CD8-positive, alpha-beta memory T cell (primary cell): ENCODE measurements around the gene KLC4. TPM values are rescaled to one million over a fixed set of nuclear protein-coding genes. Genes with fewer than 3 reads are reported as not detected.
"Not testable (repeated sequence)": the region's sequence is repeated elsewhere in the genome, so short reads cannot be mapped to it uniquely, and the experiment has no call there.

Experiments used
- CTCF ChIA-PET: fragments of 350-600 bp; sonication (Branson Sonifier 250); formaldehyde crosslinking; loops from one replicate; lab custom pipeline; 2021; ENCODE audit warnings: antibody characterized with exemption; lab: Charles Lee
- POLR2A ChIA-PET: fragments of 350-600 bp; sonication (Branson Sonifier 250); formaldehyde crosslinking; loops from one replicate; lab custom pipeline; 2021; ENCODE audit warnings: antibody characterized with exemption; lab: Charles Lee
- DNase-seq, 5 donors: peaks; one replicate each; pipeline versions ENCODE4 v3.0.0 to v3.0.0-alpha.2; 2020 to 2022; ENCODE audit warnings: mixed read lengths in 1 of 5
- H3K27ac ChIP-seq: one replicate; pipeline ENCODE4 v1.7.0; 2013; ENCODE audit warnings: low read depth, mild to moderate bottlenecking, low read length, moderate library complexity
- H3K27me3 ChIP-seq: 2 replicates; pipeline ENCODE4 v1.7.0; 2013; ENCODE audit warnings: low read length, mild to moderate bottlenecking; ENCODE audit not compliant: insufficient read depth, poor library complexity, severe bottlenecking
- H3K36me3 ChIP-seq: 2 replicates; pipeline ENCODE4 v1.7.0; 2013; ENCODE audit warnings: mild to moderate bottlenecking, low read length, moderate library complexity; ENCODE audit not compliant: insufficient read depth
- H3K4me1 ChIP-seq: 2 replicates; pipeline ENCODE4 v1.7.0; 2013; ENCODE audit warnings: mild to moderate bottlenecking, low read length, moderate library complexity; ENCODE audit not compliant: insufficient read depth
- H3K4me3 ChIP-seq: 2 replicates; pipeline ENCODE4 v1.7.0; 2013; ENCODE audit warnings: mild to moderate bottlenecking, low read length
- H3K9me3 ChIP-seq: 2 replicates; pipeline ENCODE4 v1.7.0; 2013; ENCODE audit warnings: mild to moderate bottlenecking, low read length
- H3K27ac Mint-ChIP-seq, 8 donors: one replicate each; pipeline ENCODE4 v1.8.0; 2020 to 2021; ENCODE audit warnings: mixed read lengths in 8 of 8, mild to moderate bottlenecking in 6 of 8, inconsistent platforms in 3 of 8, moderate library complexity in 3 of 8
- H3K27me3 Mint-ChIP-seq, 2 donors: one replicate each; pipeline ENCODE4 v1.8.0; 2020 to 2021; ENCODE audit warnings: mixed read lengths in 2 of 2, mild to moderate bottlenecking in 1 of 2, moderate library complexity in 1 of 2
- H3K36me3 Mint-ChIP-seq, 3 donors: one replicate each; pipeline ENCODE4 v1.8.0; 2020 to 2021; ENCODE audit warnings: mixed read lengths in 3 of 3, inconsistent platforms in 1 of 3, mild to moderate bottlenecking in 1 of 3
- H3K4me1 Mint-ChIP-seq, 3 donors: one replicate each; pipeline ENCODE4 v1.8.0; 2020 to 2021; ENCODE audit warnings: mixed read lengths in 3 of 3, inconsistent platforms in 1 of 3, mild to moderate bottlenecking in 1 of 3
- H3K4me3 Mint-ChIP-seq, 7 donors: one replicate each; pipeline ENCODE4 v1.8.0; 2020 to 2021; ENCODE audit warnings: mixed read lengths in 7 of 7, mild to moderate bottlenecking in 6 of 7, moderate library complexity in 4 of 7, inconsistent platforms in 2 of 7
- H3K9me3 Mint-ChIP-seq, 5 donors: one replicate each; pipeline ENCODE4 v1.8.0; 2020 to 2022; ENCODE audit warnings: mixed read lengths in 5 of 5, mild to moderate bottlenecking in 3 of 5, moderate library complexity in 2 of 5, inconsistent platforms in 1 of 5
- polyA plus RNA-seq: library from polyadenylated mRNA; unstranded; fragments of 300-500 nt; fragmentation: Illumina TruSeq; gene quantifications from one replicate; pipeline ENCODE4 v1.2.3, GENCODE V29; 2021
- total RNA-seq, 2 experiments: library from RNA; stranded (reverse); gene quantifications; one replicate each; pipeline ENCODE4 v1.2.3, GENCODE V29; 2021

Gene KLC4
- total and polyA plus RNA-seq, 3 experiments from 2014 or later: 11.1 to 12.3 (median 11.6) TPM

DNA sequence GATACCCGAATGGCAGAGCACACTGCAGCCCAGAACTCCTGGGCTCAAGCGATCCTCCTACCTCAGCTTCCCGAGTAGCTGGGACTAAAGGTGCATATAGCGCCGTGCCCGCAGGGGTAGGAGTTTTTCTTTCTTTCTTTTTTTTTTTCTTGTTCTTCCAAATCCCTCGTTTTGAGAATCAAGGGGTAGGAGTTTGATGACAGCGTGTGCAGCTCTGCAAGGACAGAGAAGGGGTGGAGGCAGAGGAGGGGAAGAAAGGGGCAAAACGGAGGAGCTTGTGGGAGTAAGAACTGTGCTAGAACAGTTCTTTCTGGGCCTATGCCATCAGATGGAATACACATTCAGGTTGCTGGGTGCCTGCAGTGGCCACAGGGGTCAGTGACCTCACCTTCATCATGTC lies 22.7 kb upstream of the KLC4 start:
- no peaks in the 10 kb centered on the region for H3K9me3 Mint-ChIP-seq
- ChIA-PET CTCF (no interaction called here), POLR2A (no interaction called here)
- H3K4me3 Mint-ChIP-seq: no peak overlapping the region
- H3K4me1 Mint-ChIP-seq: peaks cover 0 to 3% (median 0%) of the 10 kb centered on the region in 3 donors
- Histone ChIP-seq H3K9me3 (no peaks in the 10 kb centered on the region), H3K4me1 (no peaks in the 10 kb centered on the region), H3K4me3 (no peak overlapping the region), H3K36me3 (peaks cover 4% of the 10 kb centered on the region), H3K27me3 (no peaks in the 10 kb centered on the region), H3K27ac (no peak overlapping the region)
- no peaks in the 10 kb centered on the region for H3K27me3 Mint-ChIP-seq
- peak overlapping the region in 1 of 8 donors; percentile 74 for H3K27ac Mint-ChIP-seq
- no peak for DNase-seq
- peaks cover 0 to 76% (median 4%) of the 10 kb centered on the region in 3 donors for H3K36me3 Mint-ChIP-seq

DNA sequence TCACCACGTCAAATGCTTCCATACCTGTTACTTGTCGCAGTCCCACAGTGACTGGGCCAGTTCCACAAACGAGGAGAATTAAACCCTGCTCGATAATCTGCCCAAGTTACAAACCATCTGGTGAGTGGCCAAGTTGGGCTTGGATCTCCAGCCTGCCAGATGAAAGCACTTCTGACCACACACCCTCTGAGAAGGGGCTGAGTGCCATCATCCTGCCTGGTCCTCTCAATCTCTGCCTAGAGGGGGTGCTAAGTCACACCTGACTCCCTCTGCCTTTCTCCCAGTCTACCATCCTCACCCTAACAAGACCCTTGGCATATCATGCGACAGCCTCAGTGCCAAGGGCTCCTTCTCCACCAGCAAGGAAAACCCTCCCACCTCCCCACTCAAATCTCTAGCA lies 22.2 kb upstream of the KLC4 start:
- Histone ChIP-seq H3K4me3 (no peak overlapping the region), H3K9me3 (no peaks in the 10 kb centered on the region), H3K27me3 (no peaks in the 10 kb centered on the region), H3K4me1 (no peaks in the 10 kb centered on the region), H3K36me3 (no peaks in the 10 kb centered on the region), H3K27ac (no peak overlapping the region)
- no peaks in the 10 kb centered on the region for H3K27me3 Mint-ChIP-seq
- ChIA-PET POLR2A (no interaction called here), CTCF (no interaction called here)
- H3K4me3 Mint-ChIP-seq: no peak overlapping the region
- no peaks in the 10 kb centered on the region for H3K9me3 Mint-ChIP-seq
- H3K4me1 Mint-ChIP-seq: no peaks in the 10 kb centered on the region
- peaks cover 0 to 73% (median 4%) of the 10 kb centered on the region in 3 donors for H3K36me3 Mint-ChIP-seq
- H3K27ac Mint-ChIP-seq: peak overlapping the region in 2 of 8 donors; percentile 43 to 81
- DNase-seq: no peak

DNA sequence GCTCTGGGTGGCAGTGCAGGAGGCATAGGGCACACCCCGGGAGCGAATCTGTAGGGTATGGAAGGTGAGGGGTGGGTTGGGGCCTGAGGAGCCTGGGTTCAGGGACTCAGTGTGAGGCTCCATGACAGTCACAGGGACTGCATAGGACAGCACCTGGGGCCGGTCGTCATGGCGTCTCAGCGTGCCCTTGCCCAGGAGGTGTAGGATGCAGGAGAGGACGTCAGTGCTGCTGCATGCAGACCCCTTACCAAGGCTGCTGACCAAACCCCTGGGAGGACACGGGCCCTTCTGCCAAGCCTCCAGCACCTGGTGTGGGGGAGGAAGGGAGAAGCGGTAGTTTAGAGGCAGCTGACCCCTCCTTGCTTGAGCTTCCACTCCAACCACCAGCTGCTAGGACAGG lies 21.7 kb upstream of the KLC4 start:
- CTCF ChIA-PET: no interaction called here
- no peaks in the 10 kb centered on the region for H3K36me3 ChIP-seq

DNA sequence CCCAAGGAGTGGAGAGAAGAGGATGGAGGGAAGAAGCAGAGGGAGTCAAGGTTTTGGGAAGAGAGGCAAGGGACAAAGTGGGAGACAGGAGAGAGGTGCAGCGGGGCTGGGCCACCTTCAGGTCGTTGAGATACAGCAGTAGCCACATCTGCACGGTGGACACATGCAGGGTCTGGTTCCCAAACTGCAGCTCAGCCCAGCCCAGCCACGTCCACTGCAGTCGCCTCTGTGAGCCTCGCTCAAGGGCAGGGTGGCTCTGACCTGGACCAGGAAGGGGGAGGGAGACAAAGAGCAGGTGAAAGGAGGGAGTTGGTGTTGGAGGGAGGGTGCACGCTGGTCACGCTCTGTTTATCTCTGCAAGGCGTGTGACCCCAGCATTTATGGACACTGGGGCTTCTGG lies 20.7 kb upstream of the KLC4 start:
- Mint-ChIP-seq H3K27me3 (no peaks in the 10 kb centered on the region), H3K27ac (peak overlapping the region in 3 of 8 donors; percentile 46 to 88 (median 56)), H3K4me1 (no peaks in the 10 kb centered on the region), H3K4me3 (no peak overlapping the region), H3K9me3 (no peaks in the 10 kb centered on the region), H3K36me3 (peaks cover 0 to 75% (median 7%) of the 10 kb centered on the region in 3 donors)
- CTCF ChIA-PET: no interaction called here
- Histone ChIP-seq H3K27ac (no peak overlapping the region), H3K36me3 (no peaks in the 10 kb centered on the region), H3K4me1 (no peaks in the 10 kb centered on the region), H3K9me3 (no peaks in the 10 kb centered on the region), H3K27me3 (no peaks in the 10 kb centered on the region), H3K4me3 (no peak overlapping the region)
- no peak for DNase-seq
- POLR2A ChIA-PET: no interaction called here

More for the DNA sequence above, 21.7 kb upstream of the KLC4 start:
- no peak for DNase-seq
- Mint-ChIP-seq H3K36me3 (peaks cover 0 to 72% (median 7%) of the 10 kb centered on the region in 3 donors), H3K27ac (peak overlapping the region in 2 of 8 donors; percentile 56 to 81), H3K27me3 (no peaks in the 10 kb centered on the region), H3K4me1 (no peaks in the 10 kb centered on the region), H3K9me3 (no peaks in the 10 kb centered on the region), H3K4me3 (no peak overlapping the region)
- POLR2A ChIA-PET: interaction anchor here (0.6 kb wide), 1 partner anchor 108 kb away, joined by 4 read pairs; the partner anchor contains the start of gene CNPY3
- no peaks in the 10 kb centered on the region for H3K9me3 ChIP-seq
- H3K27ac ChIP-seq: no peak overlapping the region
- no peak overlapping the region for H3K4me3 ChIP-seq
- H3K27me3 ChIP-seq: no peaks in the 10 kb centered on the region
- no peaks in the 10 kb centered on the region for H3K4me1 ChIP-seq

DNA sequence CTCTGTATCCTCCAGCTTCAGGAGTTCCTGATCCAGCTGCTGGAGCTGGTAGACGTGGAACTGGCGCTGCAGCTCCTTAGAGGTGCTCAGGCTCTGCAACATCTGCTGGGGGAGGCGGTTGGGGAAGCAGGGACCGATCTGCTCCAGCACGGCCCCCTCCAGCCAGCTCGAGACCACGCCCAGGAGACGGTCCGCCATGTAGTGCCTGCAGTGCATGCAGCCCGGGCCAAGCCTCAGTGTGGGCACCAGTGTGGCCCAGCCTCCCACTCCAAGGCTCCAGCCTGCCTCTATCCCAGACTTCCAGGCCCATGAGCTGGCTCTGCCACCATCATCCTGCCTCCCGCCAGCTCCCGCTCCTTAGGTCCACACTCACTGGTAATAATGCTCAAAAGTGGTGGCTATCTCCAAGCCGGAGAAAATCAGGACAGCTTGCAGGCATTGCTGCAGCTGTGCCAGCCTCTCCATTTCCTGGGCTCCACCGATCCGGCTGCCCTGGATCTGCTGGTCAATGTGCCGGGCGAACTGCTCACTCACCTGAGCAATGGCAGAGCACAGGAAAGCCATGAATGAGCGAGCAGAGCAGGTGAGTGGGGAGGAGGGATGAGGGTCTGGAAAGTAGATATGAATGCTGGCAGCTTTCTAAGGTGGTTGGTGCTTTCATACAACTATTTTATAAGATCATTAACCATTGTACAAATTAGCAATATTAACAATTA lies 18.7 kb upstream of the KLC4 start:
- H3K4me1 ChIP-seq: no peaks in the 10 kb centered on the region
- H3K4me3 ChIP-seq: no peak overlapping the region
- no peak overlapping the region for H3K4me3 Mint-ChIP-seq
- no peaks in the 10 kb centered on the region for H3K9me3 Mint-ChIP-seq
- no peaks in the 10 kb centered on the region for H3K9me3 ChIP-seq
- H3K36me3 ChIP-seq: no peaks in the 10 kb centered on the region
- peak overlapping the region in 2 of 8 donors; percentile 14 to 28 for H3K27ac Mint-ChIP-seq
- DNase-seq: no peak
- H3K27me3 Mint-ChIP-seq: no peaks in the 10 kb centered on the region
- no peaks in the 10 kb centered on the region for H3K4me1 Mint-ChIP-seq
- H3K27ac ChIP-seq: no peak overlapping the region
- ChIA-PET CTCF (interaction anchor here (1.1 kb wide), 1 partner anchor 103 kb away, joined by 3 read pairs; no protein-coding TSS in a partner anchor), POLR2A (interaction anchor here (1.0 kb wide), 1 partner anchor 112 kb away, joined by 3 read pairs; no protein-coding TSS in a partner anchor)
- no peaks in the 10 kb centered on the region for H3K27me3 ChIP-seq
- H3K36me3 Mint-ChIP-seq: peaks cover 0 to 79% (median 7%) of the 10 kb centered on the region in 3 donors

DNA sequence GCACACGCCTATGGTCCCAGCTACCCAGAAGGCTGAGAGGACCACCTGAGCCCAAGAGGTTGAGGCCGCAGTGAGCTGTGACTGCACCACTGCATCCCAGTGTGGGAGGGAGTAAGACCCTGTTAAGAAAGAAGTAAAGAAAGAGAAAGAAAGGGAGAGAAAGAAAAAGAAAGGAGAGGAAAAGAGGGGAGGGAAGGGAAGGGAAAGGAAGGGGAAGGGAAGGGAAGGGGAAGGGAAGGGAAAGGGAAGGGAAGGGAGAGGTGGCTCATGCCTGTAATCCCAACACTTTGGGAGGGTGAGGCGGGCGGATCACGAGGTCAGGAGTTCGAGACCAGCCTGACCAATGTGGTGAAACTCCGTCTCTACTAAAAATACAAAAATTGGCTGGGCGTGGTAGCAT lies 18.0 kb upstream of the KLC4 start:
- H3K4me1 Mint-ChIP-seq, POLR2A ChIA-PET, H3K27ac ChIP-seq, H3K4me3 Mint-ChIP-seq, H3K36me3 ChIP-seq, H3K9me3 Mint-ChIP-seq, H3K4me1 ChIP-seq, H3K9me3 ChIP-seq, H3K4me3 ChIP-seq, H3K27me3 ChIP-seq, H3K27me3 Mint-ChIP-seq, DNase-seq: not testable (repeated sequence)
- Mint-ChIP-seq H3K27ac (peak overlapping the region in 1 of 8 donors; percentile 68), H3K36me3 (peaks cover 0 to 81% (median 4%) of the 10 kb centered on the region in 3 donors)
- CTCF ChIA-PET: interaction anchor here (0.6 kb wide), 1 partner anchor 551 kb away, joined by 3 read pairs; no protein-coding TSS in a partner anchor

DNA sequence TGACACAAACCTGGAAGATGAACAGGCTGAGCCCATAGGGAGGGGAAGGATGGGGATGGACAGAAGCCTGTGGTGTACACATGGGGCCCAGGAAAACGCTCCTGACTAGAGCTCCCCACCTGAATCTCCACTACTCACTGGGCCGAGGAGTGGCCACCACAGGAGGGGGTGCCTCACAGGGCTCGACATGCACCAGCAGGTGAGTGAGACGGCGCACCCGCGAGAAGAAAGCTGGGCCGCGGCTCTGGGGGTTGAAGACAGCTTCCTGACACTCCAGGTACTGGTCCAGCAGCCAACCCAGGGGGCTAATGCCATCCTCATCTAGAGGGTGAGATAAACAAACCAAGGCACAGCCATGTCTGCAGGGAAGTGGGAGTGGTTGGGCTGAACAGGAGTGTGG lies 16.1 kb upstream of the KLC4 start:
- ChIA-PET POLR2A (no interaction called here), CTCF (no interaction called here)
- Mint-ChIP-seq H3K27ac (peak overlapping the region in 1 of 8 donors; percentile 48), H3K4me3 (no peak overlapping the region), H3K9me3 (no peaks in the 10 kb centered on the region), H3K27me3 (no peaks in the 10 kb centered on the region), H3K4me1 (no peaks in the 10 kb centered on the region), H3K36me3 (peaks cover 0 to 76% (median 4%) of the 10 kb centered on the region in 3 donors)
- Histone ChIP-seq H3K4me3 (no peak overlapping the region), H3K27ac (no peak overlapping the region), H3K27me3 (no peaks in the 10 kb centered on the region), H3K4me1 (no peaks in the 10 kb centered on the region), H3K9me3 (no peaks in the 10 kb centered on the region), H3K36me3 (no peaks in the 10 kb centered on the region)
- no peak for DNase-seq

DNA sequence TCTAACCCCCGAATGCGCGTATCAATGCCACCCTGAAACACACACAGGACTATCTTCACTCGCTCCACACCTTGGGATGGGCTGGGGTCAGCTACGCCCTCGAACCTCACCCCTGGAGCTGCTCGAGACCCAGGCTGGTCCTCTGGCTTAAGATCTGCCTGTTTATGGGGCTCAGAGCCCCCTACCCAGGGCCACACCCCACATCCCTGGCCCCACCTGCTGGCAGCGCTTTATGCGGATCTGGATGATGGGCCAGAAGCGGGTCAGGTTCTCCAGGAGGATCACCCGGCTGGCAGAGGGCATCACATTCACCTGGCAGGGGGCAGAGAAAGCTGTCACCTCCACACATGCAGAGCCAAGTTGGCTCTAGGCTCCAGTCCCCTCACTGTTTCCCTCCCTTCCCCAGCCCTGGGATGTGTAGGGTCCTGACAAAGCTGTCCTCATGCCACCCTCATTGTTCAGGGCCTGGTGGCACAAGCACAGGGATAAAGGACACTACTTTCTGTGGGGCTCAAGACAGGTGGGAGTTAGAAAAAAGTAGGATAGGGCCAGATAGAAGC lies 14.0 kb upstream of the KLC4 start:
- ChIA-PET CTCF (no interaction called here), POLR2A (interaction anchor here (0.6 kb wide), 1 partner anchor 345 kb away, joined by 5 read pairs; no protein-coding TSS in a partner anchor)
- H3K9me3 Mint-ChIP-seq: no peaks in the 10 kb centered on the region
- DNase-seq: no peak
- no peak overlapping the region for H3K4me3 ChIP-seq
- H3K27ac ChIP-seq: no peak overlapping the region
- H3K36me3 Mint-ChIP-seq: peaks cover 4 to 73% (median 6%) of the 10 kb centered on the region in 3 donors
- no peaks in the 10 kb centered on the region for H3K9me3 ChIP-seq
- H3K4me1 Mint-ChIP-seq: peaks cover 0 to 4% (median 2%) of the 10 kb centered on the region in 3 donors
- peaks cover 11% of the 10 kb centered on the region for H3K36me3 ChIP-seq
- no peaks in the 10 kb centered on the region for H3K4me1 ChIP-seq
- no peaks in the 10 kb centered on the region for H3K27me3 ChIP-seq
- no peak overlapping the region for H3K4me3 Mint-ChIP-seq
- H3K27me3 Mint-ChIP-seq: no peaks in the 10 kb centered on the region
- H3K27ac Mint-ChIP-seq: peak overlapping the region in 3 of 8 donors; percentile 37 to 93 (median 47)
